ENCODE results near the gene TMEM208. TPM values are rescaled to one million over a fixed set of nuclear protein-coding genes. Genes with fewer than 3 reads are reported as not detected.

TMEM208 gene
- total and polyA plus RNA-seq, 2 of the 8 experiments (the other 6 are each of a cell fraction or from before 2014, with no cell fraction given), result 37.7 to 100.0 TPM

GRCh38 chr16:67183627-67184452 lies 43.1 kb upstream of the TMEM208 start, which contains the start of gene MATCAP1 (continued):
- TF ChIP-seq, protein P1, sequence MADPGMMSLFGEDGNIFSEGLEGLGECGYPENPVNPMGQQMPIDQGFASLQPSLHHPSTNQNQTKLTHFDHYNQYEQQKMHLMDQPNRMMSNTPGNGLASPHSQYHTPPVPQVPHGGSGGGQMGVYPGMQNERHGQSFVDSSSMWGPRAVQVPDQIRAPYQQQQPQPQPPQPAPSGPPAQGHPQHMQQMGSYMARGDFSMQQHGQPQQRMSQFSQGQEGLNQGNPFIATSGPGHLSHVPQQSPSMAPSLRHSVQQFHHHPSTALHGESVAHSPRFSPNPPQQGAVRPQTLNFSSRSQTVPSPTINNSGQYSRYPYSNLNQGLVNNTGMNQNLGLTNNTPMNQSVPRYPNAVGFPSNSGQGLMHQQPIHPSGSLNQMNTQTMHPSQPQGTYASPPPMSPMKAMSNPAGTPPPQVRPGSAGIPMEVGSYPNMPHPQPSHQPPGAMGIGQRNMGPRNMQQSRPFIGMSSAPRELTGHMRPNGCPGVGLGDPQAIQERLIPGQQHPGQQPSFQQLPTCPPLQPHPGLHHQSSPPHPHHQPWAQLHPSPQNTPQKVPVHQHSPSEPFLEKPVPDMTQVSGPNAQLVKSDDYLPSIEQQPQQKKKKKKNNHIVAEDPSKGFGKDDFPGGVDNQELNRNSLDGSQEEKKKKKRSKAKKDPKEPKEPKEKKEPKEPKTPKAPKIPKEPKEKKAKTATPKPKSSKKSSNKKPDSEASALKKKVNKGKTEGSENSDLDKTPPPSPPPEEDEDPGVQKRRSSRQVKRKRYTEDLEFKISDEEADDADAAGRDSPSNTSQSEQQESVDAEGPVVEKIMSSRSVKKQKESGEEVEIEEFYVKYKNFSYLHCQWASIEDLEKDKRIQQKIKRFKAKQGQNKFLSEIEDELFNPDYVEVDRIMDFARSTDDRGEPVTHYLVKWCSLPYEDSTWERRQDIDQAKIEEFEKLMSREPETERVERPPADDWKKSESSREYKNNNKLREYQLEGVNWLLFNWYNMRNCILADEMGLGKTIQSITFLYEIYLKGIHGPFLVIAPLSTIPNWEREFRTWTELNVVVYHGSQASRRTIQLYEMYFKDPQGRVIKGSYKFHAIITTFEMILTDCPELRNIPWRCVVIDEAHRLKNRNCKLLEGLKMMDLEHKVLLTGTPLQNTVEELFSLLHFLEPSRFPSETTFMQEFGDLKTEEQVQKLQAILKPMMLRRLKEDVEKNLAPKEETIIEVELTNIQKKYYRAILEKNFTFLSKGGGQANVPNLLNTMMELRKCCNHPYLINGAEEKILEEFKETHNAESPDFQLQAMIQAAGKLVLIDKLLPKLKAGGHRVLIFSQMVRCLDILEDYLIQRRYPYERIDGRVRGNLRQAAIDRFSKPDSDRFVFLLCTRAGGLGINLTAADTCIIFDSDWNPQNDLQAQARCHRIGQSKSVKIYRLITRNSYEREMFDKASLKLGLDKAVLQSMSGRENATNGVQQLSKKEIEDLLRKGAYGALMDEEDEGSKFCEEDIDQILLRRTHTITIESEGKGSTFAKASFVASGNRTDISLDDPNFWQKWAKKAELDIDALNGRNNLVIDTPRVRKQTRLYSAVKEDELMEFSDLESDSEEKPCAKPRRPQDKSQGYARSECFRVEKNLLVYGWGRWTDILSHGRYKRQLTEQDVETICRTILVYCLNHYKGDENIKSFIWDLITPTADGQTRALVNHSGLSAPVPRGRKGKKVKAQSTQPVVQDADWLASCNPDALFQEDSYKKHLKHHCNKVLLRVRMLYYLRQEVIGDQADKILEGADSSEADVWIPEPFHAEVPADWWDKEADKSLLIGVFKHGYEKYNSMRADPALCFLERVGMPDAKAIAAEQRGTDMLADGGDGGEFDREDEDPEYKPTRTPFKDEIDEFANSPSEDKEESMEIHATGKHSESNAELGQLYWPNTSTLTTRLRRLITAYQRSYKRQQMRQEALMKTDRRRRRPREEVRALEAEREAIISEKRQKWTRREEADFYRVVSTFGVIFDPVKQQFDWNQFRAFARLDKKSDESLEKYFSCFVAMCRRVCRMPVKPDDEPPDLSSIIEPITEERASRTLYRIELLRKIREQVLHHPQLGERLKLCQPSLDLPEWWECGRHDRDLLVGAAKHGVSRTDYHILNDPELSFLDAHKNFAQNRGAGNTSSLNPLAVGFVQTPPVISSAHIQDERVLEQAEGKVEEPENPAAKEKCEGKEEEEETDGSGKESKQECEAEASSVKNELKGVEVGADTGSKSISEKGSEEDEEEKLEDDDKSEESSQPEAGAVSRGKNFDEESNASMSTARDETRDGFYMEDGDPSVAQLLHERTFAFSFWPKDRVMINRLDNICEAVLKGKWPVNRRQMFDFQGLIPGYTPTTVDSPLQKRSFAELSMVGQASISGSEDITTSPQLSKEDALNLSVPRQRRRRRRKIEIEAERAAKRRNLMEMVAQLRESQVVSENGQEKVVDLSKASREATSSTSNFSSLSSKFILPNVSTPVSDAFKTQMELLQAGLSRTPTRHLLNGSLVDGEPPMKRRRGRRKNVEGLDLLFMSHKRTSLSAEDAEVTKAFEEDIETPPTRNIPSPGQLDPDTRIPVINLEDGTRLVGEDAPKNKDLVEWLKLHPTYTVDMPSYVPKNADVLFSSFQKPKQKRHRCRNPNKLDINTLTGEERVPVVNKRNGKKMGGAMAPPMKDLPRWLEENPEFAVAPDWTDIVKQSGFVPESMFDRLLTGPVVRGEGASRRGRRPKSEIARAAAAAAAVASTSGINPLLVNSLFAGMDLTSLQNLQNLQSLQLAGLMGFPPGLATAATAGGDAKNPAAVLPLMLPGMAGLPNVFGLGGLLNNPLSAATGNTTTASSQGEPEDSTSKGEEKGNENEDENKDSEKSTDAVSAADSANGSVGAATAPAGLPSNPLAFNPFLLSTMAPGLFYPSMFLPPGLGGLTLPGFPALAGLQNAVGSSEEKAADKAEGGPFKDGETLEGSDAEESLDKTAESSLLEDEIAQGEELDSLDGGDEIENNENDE (IDR thresholded peaks at IDR 0.05; ENCODE audit: insufficient replicate concordance, low read length), result no peak
- TF ChIP-seq RBBP5 (IDR thresholded peaks at IDR 0.05; ENCODE audit: borderline replicate concordance, low read depth, low read length), result 0 out of 2 replicates have a peak, but pooled peaks have one; percentile 55
- TF ChIP-seq CBX8 (IDR thresholded peaks at IDR 0.05; ENCODE audit: borderline replicate concordance, low read depth, low read length), result no peak
- TF ChIP-seq EZH2 (IDR thresholded peaks at IDR 0.05; ENCODE audit: low read depth, low read length, severe bottlenecking), result no peak
- peak; percentile 86; the same call in 1 of the 2 replicates for TF ChIP-seq EGR1 (IDR thresholded peaks at IDR 0.05; ENCODE audit: borderline replicate concordance, low read depth, low read length)
- TF ChIP-seq SP1 (IDR thresholded peaks at IDR 0.05; ENCODE audit: low read depth, low read length), result peak; percentile 98
- TF ChIP-seq, protein P2, sequence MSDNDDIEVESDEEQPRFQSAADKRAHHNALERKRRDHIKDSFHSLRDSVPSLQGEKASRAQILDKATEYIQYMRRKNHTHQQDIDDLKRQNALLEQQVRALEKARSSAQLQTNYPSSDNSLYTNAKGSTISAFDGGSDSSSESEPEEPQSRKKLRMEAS (IDR thresholded peaks at IDR 0.05), result peak; percentile 52
- no peak for TF ChIP-seq NANOG (IDR thresholded peaks at IDR 0.05; ENCODE audit: insufficient read depth, low read depth, low read length, poor library complexity, severe bottlenecking)
- no peak for TF ChIP-seq FOSL1 (IDR thresholded peaks at IDR 0.05; ENCODE audit: insufficient read depth, low read depth, low read length)
